ENCODE data around the gene SVIL.
A peak's percentile ranks its signal among the peaks of the same experiment; 100 is the strongest.
"Not testable (repeated sequence)": the region's sequence is repeated elsewhere in the genome, so short reads cannot be mapped to it uniquely, and the experiment has no call there.

Gene SVIL

GRCh38 chr10:29440981-29441380 is 193.8 kb downstream of the SVIL start:
- DNase-seq = no peak

DNA sequence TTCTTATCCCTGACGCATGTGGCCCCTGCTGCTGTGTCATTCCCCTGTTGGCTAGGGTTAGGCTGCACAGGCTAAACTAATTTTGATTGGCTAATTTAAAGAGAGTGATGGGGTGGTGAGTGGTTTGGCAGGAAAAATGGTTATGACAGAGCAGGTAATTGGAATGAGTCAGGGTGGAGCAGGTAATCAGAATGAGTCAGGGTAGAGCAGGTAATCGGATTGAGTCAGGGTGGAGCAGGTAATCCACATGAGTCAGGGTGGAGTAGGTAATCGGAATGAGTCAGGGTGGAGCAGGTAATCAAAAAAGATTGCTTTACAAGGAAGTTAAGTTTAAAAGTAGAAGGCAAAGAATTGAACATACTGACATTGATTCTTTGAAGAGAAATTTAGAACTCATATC is 195.8 kb downstream of the SVIL start:
- DNase-seq = not testable (repeated sequence)

GRCh38 chr10:29438271-29438670 is 196.5 kb downstream of the SVIL start:
- DNase-seq = no peak

DNA sequence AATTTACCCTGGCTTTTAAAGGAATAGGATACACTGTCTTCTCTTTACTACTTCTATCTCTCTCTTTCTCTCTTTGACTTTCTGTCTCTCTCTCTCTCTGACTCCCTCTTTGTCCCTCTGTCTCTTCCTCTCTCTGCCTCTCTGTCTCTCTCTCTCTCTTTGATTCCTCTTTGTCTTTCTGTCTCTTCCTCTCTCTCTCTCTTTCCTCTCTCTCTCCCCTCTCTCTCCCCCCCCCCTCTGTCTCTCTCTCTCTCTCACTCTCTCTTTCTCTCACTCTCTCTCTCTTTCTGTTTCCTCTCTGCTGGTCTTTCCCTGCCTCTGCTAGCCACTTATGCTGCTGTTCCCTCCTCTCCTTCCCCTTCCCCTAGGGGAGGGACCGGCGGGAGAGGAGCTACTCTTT is 196.9 kb downstream of the SVIL start:
- DNase-seq = no peak

DNA sequence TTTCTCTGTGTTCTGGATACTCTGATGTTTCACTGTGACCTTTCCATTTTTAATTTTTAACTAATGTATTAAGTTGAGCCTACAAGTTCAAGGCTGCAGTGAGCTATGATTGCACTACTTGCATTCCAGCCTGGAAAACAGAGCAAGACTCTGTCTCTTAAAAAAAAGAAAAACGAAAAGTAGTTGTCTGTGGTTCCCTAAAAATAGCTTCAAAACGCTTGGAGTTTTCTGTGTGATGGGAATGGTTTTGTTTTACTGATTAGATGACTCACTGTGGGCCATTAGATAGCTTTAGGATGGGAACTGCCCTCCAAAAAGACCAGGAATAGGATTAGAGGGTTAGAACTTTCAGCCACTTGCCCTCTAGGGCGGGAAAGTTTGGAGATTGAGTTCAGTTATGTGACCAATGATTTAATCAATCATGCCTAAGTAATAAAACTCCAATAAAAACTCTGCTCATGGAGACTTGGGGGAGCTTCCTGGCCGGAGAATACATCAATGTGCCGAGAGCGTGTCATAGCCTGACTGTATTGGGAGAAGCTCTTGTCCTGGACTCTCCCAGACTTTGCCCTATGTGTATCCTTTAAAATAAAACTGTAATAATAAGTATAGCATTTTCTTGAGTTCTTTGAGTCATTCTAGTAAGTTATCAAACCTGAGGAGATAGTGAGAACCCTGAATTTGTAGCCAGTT is 198.8 kb downstream of the SVIL start:
- DNase-seq = no peak

DNA sequence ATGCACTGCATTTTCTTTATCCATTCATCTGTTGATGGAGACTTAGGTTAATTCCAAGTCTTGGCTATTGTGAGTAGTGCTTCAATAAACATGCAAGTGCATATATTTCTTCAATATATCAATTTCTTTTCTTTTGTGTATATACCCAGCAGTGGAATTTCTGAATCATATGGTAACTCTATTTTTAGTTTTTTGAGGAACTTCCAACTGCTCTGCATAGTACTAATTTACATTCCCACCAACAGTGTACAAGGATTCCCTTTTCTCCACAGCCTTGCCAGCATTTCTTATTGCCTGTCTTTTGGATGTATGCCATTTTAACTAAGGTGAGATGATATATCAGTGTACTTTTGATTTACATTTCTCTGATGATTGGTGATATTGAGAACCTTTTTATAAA is 200.7 kb downstream of the SVIL start:
- DNase-seq = no peak

GRCh38 chr10:29431711-29432110 is 203.1 kb downstream of the SVIL start:
- no peak for DNase-seq

GRCh38 chr10:29430101-29430500 is 204.7 kb downstream of the SVIL start:
- DNase-seq = no peak

DNA sequence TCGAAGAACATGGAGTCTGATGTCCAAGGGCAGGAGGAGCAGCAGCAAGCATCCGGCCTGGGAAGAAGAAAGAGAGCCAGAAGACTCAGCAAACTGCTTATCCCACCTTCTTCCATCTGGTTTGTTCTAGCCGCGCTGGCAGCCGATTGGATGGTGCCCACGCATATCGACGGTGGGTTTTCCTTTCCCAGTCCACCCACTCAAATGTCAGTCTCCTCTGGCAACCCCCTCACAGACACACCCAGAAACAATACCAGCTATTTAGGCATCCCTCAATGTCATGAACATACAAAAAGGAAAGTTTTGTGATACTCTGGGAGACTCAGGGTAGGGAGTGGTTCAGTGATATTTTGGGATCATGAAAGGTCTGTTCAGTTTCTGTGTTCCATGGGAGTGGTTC is 206.3 kb downstream of the SVIL start:
- no peak for DNase-seq

DNA sequence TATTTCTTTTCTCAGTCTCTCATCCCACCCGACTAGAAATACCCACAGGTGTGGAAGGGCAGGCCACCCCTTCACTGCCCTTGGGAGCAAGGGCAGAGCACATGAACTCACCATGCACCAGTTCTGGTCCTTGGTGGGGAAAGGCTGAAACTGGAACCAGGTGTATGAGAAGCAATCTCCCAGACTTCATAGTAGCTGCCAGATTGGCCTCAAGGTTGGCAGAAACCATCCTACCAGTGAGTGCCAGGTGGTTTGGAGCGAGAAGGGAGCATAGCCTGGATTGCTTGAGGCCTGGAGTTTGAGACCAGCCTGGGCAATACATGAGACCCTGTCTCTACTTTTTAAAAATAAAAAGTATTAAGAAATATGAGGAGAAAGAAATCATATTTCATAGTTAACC is 207.1 kb downstream of the SVIL start:
- DNase-seq = no peak

DNA sequence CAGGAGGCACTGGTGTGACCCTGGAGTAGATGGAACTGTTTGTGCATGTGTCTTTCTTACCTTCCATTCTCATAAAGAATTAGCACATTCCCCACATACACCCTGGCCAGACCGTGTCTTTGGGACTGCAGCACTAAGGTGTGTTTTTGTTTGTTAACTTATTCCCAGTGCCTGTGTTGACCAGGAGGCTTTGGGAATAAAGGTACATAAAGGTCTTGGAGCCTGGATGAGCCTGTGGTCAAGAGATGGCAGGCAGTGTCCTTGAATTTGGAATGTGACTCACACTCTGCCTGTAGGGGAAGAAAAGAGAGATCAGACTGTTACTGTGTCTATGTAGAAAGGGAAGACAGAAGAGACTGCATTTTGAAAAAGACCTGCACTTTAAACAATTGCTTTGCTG is 208.4 kb downstream of the SVIL start:
- no peak for DNase-seq

DNA sequence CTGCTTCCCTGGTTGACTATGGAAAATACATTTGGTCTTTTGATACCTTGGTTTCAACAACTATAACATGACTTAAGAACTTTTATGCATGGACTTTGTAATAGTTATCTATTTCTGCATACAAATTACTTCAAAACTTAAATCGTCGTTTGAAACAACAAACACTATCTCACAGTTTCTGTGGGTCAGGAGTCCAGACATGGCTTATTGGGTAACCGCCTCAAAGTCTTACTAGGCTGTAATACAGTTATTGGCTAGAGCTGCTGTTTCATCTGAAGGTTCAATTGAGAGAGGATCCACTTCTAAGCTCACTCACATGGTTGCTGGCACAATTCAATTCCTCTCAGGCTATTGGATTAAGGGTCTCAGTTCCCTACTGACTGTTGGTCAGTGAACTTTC is 210.8 kb downstream of the SVIL start:
- DNase-seq = no peak

DNA sequence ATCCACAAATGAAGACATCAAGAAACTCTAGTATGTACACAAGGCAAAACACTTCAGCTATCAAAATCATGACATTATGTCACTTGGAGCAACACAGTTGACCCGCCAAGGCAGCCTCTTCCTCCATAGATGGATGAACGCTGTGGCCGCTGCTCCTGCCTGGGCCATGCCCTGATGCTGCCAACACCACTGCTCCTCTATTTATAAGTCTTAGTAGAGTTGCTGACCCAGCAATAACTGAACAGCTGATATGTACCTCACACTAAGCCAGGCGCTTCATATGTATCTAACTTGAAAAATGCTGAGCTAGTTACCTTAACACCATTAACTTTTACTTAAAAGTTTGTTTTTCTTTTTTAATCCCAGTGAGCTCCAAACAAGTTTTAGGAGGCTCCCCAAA is 214.0 kb downstream of the SVIL start:
- DNase-seq = no peak

GRCh38 chr10:29417324-29417723 is 217.4 kb downstream of the SVIL start:
- no peak for DNase-seq

GRCh38 chr10:29415876-29416275 is 218.9 kb downstream of the SVIL start:
- DNase-seq = no peak

GRCh38 chr10:29414501-29414900 is 220.3 kb downstream of the SVIL start:
- DNase-seq = no peak

DNA sequence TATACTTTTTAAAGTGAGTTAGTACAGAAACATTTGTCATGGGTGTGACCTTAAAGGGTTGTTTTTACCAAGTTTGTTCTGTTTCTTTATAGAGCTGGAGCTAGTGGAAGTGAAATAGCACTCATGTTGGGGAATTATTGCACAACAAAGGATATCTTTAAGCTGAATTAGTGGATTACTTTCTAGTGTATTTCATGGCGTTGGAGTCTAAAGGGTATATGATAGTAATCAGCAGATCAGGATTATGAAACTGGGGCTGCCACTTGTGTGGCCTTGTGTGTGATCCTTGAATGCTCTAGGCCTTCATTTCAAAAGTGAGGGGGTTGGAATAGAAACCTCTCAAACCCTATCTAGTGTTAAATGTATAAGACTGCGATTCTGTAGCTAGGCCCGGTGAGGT is 222.3 kb downstream of the SVIL start:
- DNase-seq = no peak

- no peak for DNase-seq
Measured at GRCh38 chr10:29411666-29412315, 223.0 kb downstream of the SVIL start.

DNA sequence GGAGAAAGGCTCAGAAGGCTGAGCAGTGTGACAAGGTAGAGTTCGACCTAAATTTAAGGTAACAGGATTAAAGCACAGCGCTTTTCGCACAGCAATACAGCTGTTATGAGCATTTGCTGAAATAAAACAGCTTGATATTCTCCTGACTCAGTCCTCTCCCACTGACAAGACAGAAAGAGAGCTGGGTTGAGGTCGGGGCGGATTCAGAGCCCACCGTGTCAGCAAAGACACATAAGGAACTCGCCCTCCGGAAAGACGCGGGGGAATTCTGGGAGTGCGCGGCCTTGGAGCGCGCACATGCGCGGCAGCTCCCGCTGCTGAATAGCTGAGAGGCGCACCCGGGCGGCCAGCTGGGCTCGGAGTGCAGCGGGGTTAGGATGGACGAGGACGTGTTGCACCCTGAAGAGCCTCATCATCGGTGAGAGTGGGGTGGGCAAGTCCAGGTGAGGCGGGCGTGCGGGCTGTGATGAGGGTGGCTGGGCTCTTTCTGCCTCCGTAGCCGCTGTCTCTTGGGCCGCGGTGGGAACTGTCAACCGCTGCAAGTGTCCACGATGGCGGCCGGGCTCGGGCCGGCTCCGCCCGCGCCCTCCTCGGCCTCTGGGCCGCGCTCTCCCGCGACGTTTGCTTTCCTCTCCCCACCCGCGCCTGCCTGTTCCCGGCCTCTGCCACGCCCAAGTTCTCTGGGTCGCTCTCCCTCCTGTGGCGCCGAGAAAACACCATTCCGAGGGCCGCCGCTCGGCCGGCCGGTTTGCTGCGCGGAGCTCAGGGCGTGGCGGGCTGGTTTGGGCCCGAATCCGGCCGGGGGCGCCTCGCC is 225.3 kb downstream of the SVIL start:
- peak; percentile 45 for DNase-seq

- no peak for DNase-seq
Measured at GRCh38 chr10:29408847-29409240, 225.9 kb downstream of the SVIL start.

All from activated CD8-positive, alpha-beta memory T cell treated with anti-CD3 and anti-CD28 coated beads, Interleukin-2, amount 50 U/mL, for 4 hours (primary cell).